Activated CD4-positive, alpha-beta T cell treated with anti-CD3 and anti-CD28 coated beads for 24 hours (primary cell): Measurements from ENCODE around the gene NUDT17.

Experiments used
- DNase-seq, 2 donors: peaks; one replicate each; pipeline ENCODE4 v3.0.0-alpha.2; 2020; ENCODE audit warnings: low read depth in 2 of 2

NUDT17 gene

DNA sequence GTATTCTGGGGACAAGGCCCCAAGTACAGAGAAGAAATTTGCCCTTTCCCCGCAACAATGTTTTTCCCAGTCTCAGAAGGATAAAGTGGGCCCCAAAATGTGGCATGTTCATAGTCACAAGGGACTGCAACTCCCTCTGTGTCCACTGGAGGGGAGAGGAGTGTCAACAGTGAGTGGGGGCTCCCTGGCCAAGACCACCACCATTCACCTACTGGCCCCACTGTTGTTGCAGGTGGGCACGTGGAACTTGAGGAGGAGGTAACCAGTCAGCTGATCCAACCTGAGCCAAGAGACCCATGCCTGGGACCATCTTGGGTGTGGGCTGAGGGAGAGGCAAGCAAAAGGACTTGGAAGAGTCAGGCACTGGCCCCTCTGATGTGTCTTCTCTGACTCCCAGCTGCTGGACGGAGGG, 777 bp downstream of the NUDT17 start:
- DNase-seq = no peak

DNA sequence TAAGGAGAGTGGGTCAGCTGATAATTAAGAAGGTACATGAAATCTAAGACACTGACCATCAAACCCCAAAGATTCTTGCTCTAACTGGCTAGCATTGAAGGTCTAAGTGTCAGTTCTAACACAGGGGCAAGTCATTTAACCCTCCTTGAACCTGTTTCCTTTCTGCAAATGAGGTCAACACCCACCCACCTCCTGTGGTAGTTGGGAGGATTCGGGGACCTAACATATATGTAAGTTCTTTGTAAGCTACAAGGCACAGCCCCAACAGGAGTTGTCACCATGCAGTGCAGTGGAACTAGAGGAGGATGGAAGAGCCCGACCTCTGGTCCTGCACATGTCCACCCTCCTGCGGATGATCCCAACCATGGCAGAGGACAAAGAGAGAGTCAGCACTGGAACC, 2.4 kb downstream of the NUDT17 start:
- no peak for DNase-seq

DNA sequence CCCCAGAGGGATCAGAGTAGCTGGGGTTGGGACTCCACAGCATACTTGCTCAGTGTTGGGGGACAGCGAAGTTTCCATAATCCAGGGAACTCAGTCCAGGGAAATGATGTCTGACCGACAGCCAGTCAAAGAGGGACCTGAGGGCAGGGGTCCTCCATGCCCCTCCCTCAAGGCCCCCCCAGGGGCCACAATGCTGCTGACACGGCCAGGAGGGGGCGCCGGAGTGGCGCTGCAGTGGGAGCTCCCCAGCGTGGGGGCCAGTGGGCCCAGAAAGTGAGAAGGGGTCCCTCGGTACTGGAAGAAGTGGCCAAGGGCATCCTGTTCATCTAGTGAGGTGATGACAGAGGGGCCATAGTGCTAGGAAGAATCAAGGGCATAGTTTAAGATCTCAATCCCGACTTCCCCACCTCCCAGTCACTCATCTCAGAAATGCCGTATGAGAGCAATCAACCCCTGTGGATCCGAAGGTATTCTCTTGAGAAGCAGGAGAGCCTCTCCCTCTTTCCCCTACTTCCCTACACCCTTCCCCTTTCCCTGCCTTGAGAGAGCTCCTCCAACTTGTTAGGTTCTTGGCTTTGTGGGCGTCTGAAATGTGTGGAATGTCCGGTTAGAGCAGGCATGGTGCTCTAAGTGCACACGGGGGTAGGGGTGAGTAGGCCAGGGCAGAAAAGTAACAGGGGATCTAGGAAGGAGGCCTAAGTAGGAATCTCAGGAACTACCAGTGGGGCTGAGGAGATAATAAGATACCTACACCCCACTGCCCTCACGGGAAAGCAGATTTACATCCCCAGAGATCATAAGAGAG, 4.1 kb downstream of the NUDT17 start:
- no peak for DNase-seq

DNA sequence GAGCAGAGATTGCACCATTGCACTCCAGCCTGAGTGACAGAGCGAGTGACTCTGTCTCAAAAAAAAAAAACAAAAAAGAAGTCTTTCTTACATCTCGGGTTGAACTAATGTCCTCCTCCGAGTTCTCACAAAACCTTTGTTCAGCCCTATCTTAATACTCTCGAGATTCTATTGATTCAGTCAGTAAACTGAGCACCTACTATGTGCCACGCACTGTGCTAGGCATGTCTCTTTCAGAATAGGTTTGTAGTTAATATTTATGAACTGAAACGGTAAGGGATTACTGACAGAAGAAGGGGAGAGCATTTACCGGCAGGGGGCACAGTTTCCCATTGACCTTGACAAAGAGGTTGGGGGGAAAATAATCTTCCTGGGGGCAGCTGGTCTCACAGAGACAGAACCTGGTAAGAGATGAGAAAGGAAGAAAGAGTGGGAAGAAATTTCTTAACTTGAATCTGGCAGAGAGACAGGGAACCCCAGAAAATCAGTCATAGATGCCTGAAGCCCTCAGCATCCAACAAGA, 10.1 kb downstream of the NUDT17 start:
- DNase-seq = no peak

DNA sequence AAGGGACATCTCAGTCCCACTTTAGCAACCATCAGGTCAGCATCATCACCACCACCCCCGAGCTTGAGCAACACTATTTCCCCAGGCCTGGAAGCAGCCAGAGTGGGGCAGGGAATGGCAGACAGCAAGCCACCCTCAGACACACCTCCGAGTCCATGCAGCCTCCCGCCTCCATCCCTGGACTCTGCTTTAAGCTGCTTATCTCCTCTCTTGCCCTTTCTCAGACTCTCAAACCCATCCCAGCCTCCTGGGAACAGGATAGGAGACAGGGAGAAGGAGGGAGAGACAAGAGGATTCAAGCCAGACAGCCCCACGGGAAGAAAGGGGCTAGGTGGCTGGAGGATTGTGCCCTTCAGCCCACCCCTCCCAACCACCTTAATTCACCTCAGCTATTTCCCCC, 11.7 kb downstream of the NUDT17 start:
- no peak for DNase-seq

DNA sequence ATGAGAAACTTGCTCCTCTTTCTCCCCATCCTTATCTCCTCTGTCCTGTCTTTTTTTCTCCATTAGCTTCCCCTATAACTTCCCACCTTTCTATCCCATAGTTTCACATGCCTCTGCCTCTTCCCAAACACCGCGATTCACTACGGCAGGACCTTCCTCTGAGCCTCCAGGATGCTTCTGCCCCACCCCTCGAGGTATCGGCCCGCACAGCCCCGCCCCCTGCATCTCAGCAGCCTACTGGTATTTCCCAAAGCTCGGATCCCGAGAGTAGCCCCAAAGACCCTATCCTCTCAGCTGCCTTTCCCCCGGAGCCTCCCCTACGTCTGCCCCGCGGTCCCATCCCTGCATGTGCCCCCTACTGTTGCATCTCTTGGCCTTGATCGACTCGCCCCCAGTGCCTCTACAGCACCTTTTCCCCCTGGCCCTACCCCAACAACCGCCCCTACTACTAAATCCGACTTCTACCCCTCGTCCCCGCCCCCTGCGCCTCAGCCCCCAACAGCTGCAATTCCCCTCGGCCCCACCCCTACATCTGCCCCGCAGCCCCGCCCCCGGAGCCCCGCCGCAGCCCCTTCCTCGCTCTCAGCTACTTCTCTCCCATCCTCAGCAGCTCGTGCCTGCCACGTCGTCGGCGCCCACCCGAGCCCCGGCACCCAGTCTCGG, 12.9 kb downstream of the NUDT17 start:
- DNase-seq = peak; percentile 37 to 42

DNA sequence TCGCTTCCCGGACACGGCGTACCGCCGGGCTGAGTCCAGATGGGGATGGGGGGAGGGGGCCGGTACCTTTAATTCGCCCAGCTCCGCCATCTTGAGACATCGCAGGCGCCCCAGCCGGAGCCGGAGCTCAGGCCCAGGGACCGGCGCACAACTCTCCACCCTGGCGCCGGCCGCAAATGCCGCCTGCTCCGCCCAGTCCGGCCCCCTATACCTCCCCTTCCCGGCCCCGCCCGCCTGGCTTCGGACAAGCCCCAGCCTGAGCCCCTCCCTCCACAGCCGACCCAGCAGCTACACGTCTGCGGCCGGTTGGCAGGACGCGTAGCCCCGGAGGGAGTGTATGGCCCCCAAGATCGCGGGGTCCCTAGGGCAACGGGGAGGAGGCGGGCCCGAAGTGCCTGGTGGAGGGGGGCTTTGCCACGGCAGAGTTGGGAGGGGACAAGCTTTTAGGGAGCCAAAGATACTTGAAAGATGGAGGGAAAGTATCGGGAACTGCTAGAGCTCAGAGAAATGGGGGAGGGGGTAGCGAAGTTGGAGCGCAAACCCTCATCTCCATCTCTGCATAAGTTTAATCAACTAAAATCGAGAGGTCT, 13.6 kb downstream of the NUDT17 start, which contains the start of gene PIAS3:
PIAS3 (minus strand) TSS at position 181 of the 590 bp plus-strand sequence; CDS start at position 90, 91 bp downstream.
- peak; percentile 72 to 85 for DNase-seq

DNA sequence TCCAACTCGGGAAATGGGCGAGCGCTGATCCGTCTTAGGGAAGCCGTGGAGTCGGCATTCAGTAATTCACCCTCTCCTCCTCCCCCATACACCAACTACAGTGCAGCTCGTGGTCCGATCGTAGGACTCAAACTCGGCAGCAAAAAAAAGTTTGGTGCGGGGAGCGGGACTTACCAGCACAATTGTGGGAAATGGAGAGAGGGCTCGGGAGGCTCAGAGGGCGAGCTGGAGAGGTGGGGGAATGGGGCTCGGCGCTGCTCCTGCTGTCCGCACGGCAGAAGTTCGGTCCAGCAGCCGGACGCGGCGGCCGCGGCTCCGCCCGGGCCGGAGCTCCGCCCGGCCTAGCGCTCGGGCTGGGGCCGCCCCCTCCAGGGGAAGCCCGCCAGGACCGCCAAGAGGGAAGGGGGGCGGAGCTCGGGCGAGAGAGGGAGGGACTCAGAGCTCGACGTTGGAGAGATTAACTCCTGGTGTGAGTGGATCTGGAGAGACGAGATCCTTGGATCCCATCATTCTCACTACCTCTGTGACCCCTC, 14.1 kb downstream of the NUDT17 start:
- DNase-seq = peak; percentile 65 to 72

DNA sequence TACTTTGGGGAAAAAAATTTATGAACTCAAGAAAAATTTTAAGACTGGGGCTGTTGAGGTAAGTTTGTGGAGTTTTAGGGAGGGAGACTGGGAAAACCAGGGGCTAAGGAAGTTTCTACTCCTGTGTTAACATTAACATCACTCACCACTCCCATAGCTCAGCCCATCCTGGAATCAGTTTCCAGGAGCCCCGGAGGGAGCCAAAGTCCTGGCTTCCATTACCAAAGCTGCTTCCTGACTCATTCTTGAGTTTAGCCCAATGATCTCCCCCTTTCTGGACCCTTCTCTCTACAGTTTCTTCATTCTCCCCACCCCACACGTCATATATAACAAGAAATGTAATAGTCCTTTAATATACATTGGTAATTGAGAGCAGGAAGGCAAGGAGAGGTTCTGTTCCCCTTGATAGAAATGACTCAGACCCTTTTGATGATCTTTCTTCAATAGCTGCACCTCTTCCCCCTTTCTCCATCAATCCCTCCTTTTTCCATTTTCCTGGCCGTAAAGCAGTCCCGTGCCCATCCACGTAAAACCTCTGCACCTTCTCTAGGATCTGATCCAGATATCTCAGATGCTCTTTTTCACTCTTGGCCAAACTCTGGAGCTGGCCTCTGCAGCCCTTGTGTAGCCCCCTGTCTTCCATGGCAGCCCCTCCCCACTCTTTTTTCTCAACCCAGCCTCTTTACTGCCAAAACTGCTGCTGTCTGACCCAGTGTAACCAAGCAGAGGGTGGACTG, 18.0 kb downstream of the NUDT17 start:
- no peak for DNase-seq

DNA sequence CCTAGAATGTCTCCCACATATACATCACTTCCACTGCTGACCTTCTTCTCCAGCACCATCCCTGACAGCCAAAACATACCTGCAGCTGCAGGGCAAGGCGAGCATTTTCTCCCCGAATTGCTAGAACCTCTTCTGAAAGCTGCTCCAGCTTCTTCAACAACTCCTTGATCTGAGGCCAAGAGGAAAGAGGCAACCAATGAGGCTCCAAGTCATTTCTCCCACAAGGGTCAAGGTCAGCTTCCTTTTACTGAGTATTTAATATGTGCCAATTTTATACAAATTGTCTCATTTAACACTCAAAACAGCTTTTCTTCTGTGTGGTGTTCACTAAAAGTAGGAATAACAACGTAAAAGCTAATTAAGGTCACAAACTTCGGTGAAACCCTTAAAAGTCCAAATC, 22.8 kb downstream of the NUDT17 start:
- no peak for DNase-seq

DNA sequence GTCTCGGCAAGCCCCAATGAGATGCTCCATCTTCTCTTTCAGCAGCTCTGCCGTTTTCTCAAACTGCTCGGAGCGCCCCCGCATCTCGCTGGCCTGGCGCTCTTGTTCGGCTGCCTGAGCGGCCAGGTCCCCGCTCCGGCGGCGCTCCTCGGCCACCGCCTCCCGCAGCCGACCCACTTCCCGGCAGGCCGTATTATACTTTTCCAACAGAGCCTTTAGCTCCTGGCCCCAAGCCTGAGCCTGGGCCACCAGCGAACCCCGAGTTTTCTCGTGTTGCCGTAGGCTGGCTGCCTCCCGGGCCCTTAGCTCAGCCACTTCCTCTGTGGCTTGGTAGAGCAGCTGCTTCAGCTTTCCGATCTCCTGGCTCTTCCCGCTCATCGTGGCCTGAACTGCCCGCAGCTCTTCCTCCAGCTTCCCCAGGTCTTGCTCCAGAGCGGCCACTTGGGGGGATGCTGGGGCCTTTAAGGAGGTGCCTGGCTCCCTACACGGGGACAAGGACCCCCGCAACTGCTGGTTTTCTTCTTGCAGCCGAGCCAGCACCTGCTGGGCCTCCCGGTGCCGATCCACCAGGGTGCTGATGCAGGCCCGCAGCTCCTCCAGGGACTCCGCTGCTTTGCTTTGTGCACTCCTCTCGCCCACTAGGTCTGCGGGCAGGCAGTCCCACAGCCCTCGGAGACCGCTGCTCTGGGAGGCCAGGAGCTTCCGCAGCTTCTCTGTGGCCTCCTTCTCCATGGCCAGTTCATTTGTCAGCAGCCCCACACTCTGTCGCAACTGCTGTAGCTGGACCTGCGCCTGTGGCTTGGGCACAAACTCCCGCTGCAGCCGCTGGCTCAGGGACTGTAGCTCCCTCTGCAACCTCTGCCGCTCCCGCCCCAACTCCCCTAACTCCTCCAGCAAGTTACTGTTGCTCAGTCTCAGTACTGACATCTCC, 26.8 kb downstream of the NUDT17 start:
- no peak for DNase-seq

DNA sequence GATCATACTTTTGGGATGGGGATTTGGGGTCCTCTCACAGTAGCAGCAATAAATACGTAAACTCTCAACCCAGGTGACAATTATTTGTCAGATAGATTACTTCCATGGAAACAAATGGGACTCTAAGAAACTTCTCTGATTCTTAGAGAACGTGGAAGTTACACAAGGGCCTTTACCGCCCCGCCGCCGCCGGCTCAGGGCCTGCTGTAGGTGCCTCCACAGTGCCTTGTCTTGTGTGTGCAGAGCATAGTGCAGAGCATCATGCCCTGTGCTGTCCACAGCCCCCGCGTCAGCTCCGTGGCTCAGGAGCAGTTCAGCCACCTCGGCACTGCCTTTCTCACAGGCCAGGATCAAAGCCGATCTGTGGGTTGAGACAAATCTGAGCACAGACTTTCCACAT, 29.2 kb downstream of the NUDT17 start:
- no peak for DNase-seq

DNA sequence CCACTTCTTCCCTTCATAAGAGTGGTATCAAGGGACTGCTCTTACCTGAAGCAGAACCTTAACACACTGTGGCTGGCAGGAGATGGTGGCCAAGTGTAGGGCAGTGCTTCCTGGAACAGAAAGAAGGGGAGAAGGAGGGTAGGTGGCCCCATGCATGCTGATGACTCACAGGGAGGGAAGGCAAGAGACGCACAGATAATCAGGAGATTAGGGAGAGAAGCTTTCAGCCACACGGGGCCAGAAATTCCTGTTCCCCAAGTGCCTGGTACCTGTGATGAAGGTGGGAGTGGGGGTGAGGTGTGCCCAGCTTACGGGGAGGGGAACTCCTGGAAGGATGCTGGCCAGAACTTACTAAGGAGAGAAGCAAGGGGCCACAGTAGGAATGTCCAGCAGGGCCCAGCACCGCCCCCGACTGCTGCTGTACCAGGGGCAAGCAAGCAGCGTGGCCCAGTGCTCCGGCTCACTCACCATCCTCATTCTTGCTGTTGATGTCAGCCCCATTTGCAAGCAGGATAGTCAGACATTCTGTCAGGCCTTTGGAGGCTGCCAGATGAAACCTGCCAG, 32.6 kb downstream of the NUDT17 start:
- no peak for DNase-seq

DNA sequence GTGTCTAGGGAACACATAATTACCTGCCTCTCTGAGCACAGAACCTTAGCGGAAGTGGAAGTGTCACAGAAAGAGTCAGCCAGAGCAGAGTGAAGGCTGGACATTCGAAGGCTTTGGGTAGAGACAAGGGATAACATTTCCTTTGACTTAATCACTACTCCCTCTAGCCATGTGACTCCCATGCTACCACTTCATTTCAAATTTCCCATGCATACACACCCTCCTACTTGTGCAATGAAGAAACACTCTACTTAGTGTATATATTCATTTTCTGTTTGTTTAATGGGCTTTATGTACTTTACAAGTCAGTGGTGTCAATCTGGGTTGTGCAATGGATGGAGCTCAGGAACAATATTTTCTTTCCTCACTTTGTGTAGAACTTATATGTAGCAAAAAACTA, 33.3 kb downstream of the NUDT17 start:
- no peak for DNase-seq

DNA sequence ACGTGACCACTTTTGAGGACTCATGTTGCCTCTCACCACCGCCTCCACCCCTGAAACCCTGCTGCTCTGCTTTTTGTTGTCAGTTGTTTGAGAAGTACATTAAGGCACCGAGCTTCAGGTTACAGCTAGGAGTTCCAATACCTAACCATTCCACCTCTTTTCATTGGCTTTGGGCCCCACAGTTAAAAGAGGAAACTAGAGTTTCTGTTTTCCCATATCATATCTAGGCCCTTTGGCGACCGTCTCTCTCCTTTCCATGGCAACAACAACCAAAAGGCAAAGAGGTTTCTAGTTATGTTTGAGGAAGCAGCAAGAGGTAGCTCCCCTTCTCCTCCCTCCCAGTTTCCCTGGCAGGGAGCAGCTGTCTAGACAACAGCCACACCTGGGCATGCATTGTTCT, 34.3 kb downstream of the NUDT17 start:
- no peak for DNase-seq

DNA sequence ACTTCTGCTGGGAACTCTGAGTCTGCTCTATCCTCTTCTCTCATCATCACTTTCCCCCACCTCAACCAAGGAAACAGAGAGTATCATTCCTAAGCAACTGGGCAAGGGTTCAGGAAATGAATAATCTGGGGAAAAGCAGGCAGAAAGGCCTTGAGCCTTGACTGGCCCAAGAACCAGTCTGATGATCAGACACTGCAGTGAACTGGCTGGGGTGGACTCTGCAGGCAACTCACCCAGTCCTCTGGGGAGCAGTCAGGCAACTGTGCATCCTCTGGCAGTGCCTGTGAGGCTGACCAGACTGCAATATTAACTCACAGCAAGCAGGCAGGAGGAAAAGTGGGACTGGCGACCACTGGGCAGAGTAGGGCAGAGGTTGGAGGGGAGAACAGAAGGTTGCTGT, 39.2 kb downstream of the NUDT17 start:
- no peak for DNase-seq

DNA sequence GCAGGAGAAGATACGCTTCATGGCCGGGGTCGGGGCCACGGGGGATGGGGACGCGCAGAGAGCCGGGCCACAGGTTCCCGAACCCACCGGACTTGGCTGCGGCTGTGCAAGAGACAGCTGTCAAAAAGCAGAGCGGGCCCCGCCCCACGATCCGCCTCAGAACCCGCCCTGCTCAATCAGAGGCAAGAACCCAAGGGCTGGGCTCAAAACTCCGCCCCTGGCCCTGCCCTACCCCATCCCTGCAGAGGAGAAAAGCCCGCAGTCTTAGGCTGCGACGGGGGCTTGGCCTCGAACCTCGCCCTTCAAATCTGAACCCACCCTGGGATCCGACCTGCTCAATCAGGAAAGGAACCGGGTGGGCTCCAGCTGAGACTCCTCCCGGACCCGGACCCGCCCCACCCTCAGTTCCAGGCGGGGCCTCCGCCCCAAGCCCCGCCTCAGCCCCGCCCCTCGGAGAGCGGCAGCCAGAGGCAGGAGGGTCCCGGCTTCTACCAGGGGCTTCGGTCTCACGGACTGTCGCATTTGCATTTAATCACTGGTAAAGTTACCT, 40.4 kb downstream of the NUDT17 start, which contains the start of gene ANKRD35:
ANKRD35 (minus strand) TSS at position 129 of the 550 bp plus-strand sequence; CDS start at position 21, 108 bp downstream.
- DNase-seq = peak; percentile 80 to 81

DNA sequence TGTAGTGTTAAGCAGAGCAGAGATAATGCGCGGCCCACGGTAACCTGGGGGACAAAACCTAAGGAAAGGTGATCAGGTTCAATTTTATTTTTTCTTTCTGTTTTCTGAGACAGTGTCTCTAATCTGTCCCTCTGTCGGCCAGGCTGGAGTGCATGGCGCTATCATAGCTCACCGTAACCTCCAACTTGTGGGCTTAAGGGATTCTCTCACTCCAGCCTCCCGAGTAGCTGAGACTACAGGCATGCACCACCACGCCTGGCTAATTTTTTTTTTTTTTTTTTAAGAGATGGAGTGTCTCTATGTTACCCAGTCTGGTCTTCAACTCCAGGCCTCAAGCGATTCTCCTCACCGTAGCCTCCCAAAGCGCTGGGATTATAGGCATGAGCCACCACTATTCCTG, 41.0 kb downstream of the NUDT17 start:
- DNase-seq = no peak

DNA sequence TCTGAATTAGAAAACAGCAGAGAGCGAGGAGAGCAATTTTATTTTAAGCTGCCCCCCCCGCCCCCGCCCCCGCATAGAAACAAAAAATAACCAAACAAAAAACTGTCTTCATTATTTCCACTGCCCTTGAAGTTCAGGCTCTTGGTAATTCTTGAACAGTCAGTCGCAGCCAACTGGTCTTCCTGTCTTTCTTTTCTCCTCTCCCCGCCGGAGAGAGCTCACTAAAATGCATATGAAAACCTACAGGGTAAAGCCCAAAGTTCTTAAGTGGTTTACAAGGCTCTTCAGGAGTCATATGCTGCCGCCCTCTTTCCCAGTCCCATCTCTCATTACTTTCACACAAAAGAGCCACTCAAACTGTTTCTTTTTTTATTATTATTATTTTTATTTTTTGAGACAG, 41.4 kb downstream of the NUDT17 start:
- no peak for DNase-seq

DNA sequence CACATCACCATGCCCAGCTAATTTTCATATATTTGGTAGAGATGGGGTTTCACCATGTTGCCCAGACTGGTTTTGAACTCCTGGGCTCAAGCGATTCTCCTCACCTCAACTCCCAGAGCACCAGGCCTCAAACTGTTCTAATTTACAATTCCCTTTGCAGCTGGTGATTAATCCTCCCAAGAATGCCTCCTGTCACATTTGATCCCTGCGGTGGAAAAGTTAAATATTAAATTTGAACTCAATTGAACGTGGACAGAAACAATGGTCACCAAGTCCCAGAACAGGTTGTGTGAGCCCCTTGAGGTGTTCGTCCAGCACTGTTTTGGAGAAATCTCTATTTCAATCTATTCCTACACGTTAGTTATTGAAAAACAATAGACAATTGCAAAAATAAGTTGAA, 42.2 kb downstream of the NUDT17 start:
- DNase-seq = no peak
